ENCODE data around the gene PPP1R1A. TPM values are rescaled to one million over a fixed set of nuclear protein-coding genes. Genes with fewer than 3 reads are reported as not detected.

PPP1R1A gene
- total and polyA plus RNA-seq, 2 experiments from 2014 or later: 7.6 to 26.9 TPM

DNA sequence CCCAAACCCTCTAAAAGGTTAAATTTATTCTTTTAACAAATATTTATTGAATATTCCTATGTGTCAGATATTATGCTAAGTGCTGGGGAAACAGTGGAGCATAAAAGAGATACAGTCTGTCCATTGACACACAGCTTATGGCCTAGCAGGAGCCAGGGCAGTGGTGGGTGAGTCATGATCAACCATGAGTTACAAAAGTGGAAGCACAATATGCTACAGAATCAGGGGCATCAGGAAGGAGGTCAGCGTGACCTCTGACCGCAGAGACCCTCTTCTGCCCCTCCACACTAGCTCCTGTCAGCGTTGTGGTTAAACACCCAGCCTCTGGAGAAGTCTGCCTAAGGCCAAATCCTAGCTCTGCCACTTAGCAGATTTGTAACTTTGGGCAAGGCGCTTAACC is 4.7 kb upstream of the PPP1R1A start (continued):
- TF ChIP-seq, protein P1, sequence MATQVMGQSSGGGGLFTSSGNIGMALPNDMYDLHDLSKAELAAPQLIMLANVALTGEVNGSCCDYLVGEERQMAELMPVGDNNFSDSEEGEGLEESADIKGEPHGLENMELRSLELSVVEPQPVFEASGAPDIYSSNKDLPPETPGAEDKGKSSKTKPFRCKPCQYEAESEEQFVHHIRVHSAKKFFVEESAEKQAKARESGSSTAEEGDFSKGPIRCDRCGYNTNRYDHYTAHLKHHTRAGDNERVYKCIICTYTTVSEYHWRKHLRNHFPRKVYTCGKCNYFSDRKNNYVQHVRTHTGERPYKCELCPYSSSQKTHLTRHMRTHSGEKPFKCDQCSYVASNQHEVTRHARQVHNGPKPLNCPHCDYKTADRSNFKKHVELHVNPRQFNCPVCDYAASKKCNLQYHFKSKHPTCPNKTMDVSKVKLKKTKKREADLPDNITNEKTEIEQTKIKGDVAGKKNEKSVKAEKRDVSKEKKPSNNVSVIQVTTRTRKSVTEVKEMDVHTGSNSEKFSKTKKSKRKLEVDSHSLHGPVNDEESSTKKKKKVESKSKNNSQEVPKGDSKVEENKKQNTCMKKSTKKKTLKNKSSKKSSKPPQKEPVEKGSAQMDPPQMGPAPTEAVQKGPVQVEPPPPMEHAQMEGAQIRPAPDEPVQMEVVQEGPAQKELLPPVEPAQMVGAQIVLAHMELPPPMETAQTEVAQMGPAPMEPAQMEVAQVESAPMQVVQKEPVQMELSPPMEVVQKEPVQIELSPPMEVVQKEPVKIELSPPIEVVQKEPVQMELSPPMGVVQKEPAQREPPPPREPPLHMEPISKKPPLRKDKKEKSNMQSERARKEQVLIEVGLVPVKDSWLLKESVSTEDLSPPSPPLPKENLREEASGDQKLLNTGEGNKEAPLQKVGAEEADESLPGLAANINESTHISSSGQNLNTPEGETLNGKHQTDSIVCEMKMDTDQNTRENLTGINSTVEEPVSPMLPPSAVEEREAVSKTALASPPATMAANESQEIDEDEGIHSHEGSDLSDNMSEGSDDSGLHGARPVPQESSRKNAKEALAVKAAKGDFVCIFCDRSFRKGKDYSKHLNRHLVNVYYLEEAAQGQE (IDR thresholded peaks at IDR 0.05; ENCODE audit: unreplicated experiment): no peak
- TF ChIP-seq ZNF462 (CRISPR knock-in tag; IDR thresholded peaks at IDR 0.05): no peak

DNA sequence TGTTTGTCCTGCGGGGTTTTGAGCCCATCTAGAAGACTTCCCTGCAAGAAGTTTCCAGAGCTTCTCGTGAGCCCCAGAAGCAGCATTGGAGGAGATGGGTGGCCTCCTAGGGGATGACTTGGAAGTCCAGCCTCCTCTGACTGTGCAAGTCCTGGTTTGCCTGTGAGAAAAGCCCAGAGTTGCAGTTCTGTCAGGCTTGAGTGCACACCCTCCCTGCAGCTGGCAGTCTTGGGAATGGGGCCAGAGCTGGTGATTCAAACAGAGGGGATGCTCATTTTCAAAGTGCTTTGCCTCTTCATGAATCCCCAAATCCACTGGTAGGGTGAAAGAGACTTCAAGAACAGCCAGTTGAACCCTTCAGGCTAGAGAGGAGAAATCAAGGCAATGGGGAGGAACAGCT is 3.9 kb upstream of the PPP1R1A start:
- no peak overlapping the region for H3K4me2 ChIP-seq
- H3K27me3 Mint-ChIP-seq (ENCODE audit: insufficient read depth, low read depth, poor library complexity): peaks cover 52% of the 10 kb centered on the region
- no peaks in the 10 kb centered on the region for H3K79me2 ChIP-seq (replicated peaks; ENCODE audit: insufficient read depth)
- TF ChIP-seq EZH2 (IDR thresholded peaks at IDR 0.05; ENCODE audit: low read depth, unreplicated experiment): no peak
- TF ChIP-seq ZNF462 (CRISPR knock-in tag; IDR thresholded peaks at IDR 0.05): no peak
- TF ChIP-seq STAT1 (IDR thresholded peaks at IDR 0.05; ENCODE audit: unreplicated experiment): no peak

More for the DNA sequence above, 3.9 kb upstream of the PPP1R1A start:
- H3K9me2 ChIP-seq (ENCODE audit: insufficient read depth): no peaks in the 10 kb centered on the region
- H3K27me3 ChIP-seq (ENCODE audit: insufficient read depth): peaks cover 70% of the 10 kb centered on the region
- H3F3A ChIP-seq (replicated peaks; ENCODE audit: low read depth): no peaks in the 10 kb centered on the region
- H3K4me3 Mint-ChIP-seq: no peak overlapping the region
- no peaks in the 10 kb centered on the region for H3K36me3 ChIP-seq (ENCODE audit: insufficient read depth)
- H3K4me3 ChIP-seq: no peak overlapping the region
- no peaks in the 10 kb centered on the region for H4K20me1 ChIP-seq (replicated peaks; ENCODE audit: insufficient read depth)
- no peaks in the 10 kb centered on the region for H3K9me3 Mint-ChIP-seq
- peaks cover 39% of the 10 kb centered on the region for H3K4me1 Mint-ChIP-seq
- H2AFZ ChIP-seq: no peak overlapping the region
- no peaks in the 10 kb centered on the region for H3K36me3 Mint-ChIP-seq (ENCODE audit: low read depth)
- H3K4me1 ChIP-seq (ENCODE audit: insufficient read depth): peaks cover 26% of the 10 kb centered on the region
- no peak overlapping the region for H3K27ac Mint-ChIP-seq
- H3K27ac ChIP-seq (ENCODE audit: low read depth): no peak overlapping the region
- DNase-seq (ENCODE audit: low spot score): no peak
- no peak for ATAC-seq
